Muscle of leg (tissue), 11 donors: Measurements from ENCODE around the gene BLVRB. TPM values are rescaled to one million over a fixed set of nuclear protein-coding genes. Genes with fewer than 3 reads are reported as not detected.

Source experiments
- DNase-seq: peaks from one replicate; pipeline ENCODE4 v3.0.0; 2013
- H3K27ac ChIP-seq: one replicate; pipeline ENCODE4 v1.5.1; 2013; ENCODE audit warnings: mild to moderate bottlenecking, low read length, control low read depth
- H3K27me3 ChIP-seq: one replicate; pipeline ENCODE4 v1.6.1; 2013; ENCODE audit warnings: low read length; ENCODE audit not compliant: control insufficient read depth, insufficient read depth
- H3K36me3 ChIP-seq: one replicate; pipeline ENCODE4 v1.6.1; 2013; ENCODE audit warnings: low read length; ENCODE audit not compliant: control insufficient read depth, insufficient read depth
- H3K4me1 ChIP-seq: one replicate; pipeline ENCODE4 v1.6.1; 2013; ENCODE audit warnings: low read length; ENCODE audit not compliant: control insufficient read depth, insufficient read depth
- H3K4me3 ChIP-seq: one replicate; pipeline ENCODE4 v1.5.1; 2013; ENCODE audit warnings: low read length, control low read depth
- H3K9me3 ChIP-seq: replicated peaks from 2 replicates; pipeline ENCODE4 v1.6.1; 2013; ENCODE audit warnings: low read depth, low read length; ENCODE audit not compliant: control insufficient read depth
- WGBS: methylation state at CpG from one replicate; pipeline ENCODE4 v1.1.5; 2013; ENCODE audit warnings: missing lambda C conversion rate; ENCODE audit not compliant: insufficient coverage; 5-methylcytosine and 5-hydroxymethylcytosine counted together
- polyA plus RNA-seq, 8 donors: library from polyadenylated mRNA; unstranded; fragments of 120-200 nt; gene quantifications; one replicate each; pipeline versions ENCODE4 v1.2.1 to v1.2.3, GENCODE V29; 2013; ENCODE audit warnings: inconsistent platforms in 1 of 8, low replicate concordance in 1 of 8; ENCODE audit not compliant: insufficient read length in 8 of 8, insufficient read depth in 1 of 8
- total RNA-seq: library from RNA; stranded (reverse); fragments of 120-200 nt; gene quantifications from one replicate; pipeline ENCODE4 v1.2.4, GENCODE V29; 2013

BLVRB gene
- total and polyA plus RNA-seq, 9 donors, result 41.4 to 57.9 (median 43.2) TPM

DNA sequence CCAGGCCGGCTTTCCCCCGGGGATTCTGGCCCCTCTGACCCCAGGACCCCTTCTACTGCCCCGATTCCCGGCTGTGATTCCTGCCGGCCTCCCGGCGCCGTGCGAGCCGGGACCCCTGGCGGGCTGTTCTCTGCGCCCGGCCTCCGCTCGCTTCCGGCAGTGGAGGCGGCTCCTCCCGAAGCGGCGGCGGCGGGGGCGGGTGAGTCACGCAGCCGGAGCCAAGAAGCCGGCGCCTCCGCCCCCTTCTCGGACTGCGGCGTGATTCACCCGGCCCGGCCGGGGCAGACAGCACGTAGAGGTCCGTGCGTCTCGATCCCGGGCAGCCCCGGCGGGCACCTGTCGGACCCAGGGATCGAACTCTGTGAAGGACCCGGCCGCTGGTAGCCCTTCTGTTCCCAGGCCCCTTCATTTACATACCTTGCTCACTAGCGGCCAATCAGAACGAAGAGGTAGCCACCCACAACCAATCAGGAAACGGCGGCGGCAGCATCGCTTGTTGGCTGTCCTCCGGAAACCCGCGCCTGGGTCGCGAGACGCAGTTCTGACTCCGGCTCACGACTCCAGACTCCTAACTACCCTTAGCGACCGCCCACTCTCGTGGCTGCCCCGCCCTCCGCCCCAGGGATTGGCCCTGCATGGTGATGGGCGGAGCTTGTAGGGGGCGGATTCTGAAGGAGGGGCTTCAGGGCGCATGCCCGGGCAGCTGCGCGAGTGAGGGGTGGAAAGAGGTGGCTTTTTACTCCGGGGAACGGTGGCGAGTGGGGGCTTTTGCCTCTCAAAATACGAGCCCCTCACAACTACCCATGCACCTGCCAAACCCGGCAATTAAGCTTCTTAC, 39.9 kb downstream of the BLVRB start, which contains the start of gene SERTAD1:
Gene SERTAD1, minus strand, starts transcription at position 543 of the 838 bp plus-strand sequence. CDS start 2,446 bp downstream, outside the sequence.
- under 1% methylated on average over 55 of the region's 75 CpGs for WGBS
- no peaks in the 10 kb centered on the region for H3K9me3 ChIP-seq
- no peaks in the 10 kb centered on the region for H3K27me3 ChIP-seq
- peak within 1 kb of the TSS; percentile 84 for H3K4me3 ChIP-seq
- H3K36me3 ChIP-seq, result peaks cover 13% of the 10 kb centered on the region
- peaks cover 40% of the 10 kb centered on the region for H3K4me1 ChIP-seq
- H3K27ac ChIP-seq, result peak within 1 kb of the TSS; percentile 99
- DNase-seq, result peak; percentile 100

DNA sequence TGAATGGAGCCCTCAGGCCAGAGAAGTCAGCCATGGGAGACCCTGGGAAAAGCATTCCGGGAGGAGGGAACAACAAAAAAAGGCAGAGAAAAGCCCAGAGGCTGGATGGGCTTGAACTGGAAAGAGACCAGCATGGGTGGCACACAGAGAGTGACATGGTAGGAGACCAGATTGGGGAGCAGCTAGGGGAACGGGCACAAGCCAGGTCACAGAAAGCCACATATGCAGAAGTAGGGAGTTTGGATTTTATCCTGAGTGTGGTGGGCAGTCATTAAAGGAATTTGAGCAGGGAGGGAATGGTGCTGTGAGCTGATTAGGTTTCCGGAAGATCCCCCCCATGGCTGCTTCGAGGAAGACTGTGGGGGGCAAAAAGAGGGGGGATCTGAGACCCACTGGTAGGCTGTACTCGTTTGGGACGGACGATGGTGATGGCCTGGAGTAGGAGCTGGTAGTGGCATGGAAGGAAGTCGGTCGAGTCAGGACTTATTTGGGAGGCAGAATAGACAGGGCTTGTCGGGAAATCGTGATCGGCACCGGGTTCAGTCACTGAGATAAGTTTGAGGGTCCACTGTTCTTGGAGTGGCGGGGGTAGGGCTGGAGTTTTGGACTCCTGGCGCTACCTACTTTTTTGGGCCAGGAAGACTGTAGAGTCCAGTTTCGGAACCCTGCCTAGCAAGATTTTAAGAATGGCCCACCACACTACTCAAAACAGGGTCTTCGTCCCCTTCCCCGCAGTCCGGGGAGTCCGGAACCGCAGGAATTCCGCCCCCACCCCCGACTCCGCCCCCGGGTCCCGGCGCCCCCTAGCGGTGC, 40.7 kb downstream of the BLVRB start:
- Histone ChIP-seq H3K27ac (peak overlapping the region; percentile 99), H3K27me3 (no peaks in the 10 kb centered on the region), H3K36me3 (peaks cover 13% of the 10 kb centered on the region), H3K4me1 (peaks cover 40% of the 10 kb centered on the region), H3K4me3 (peak overlapping the region; percentile 84), H3K9me3 (no peaks in the 10 kb centered on the region)
- WGBS, result under 1% methylated on average over 23 of the region's 28 CpGs
- peak; percentile 50 for DNase-seq

DNA sequence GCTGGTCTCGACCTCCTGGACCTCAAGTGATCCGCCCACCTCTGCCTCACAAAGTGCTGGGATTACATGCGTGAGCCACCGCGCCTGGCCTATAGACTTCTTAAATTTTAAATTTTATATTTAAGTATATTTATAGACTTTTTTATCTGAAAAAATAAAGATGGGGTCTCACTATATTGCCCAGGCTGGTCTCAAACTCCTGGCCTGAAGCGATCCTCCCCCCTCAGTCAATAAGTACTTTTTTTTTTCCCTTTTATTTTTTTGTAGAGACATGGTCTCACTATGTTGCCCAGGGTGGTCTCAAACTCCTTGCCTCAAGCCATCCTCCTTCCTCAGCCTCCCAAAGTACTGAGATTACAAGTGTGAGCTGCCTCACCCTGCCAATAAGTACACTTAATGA, 41.6 kb downstream of the BLVRB start:
- 100% methylated on average over 2 of the region's 6 CpGs for WGBS
- H3K9me3 ChIP-seq, result no peaks in the 10 kb centered on the region
- no peak overlapping the region for H3K27ac ChIP-seq
- DNase-seq, result no peak
- no peaks in the 10 kb centered on the region for H3K27me3 ChIP-seq
- H3K4me3 ChIP-seq, result peak overlapping the region; percentile 84
- peaks cover 40% of the 10 kb centered on the region for H3K4me1 ChIP-seq
- peaks cover 13% of the 10 kb centered on the region for H3K36me3 ChIP-seq

DNA sequence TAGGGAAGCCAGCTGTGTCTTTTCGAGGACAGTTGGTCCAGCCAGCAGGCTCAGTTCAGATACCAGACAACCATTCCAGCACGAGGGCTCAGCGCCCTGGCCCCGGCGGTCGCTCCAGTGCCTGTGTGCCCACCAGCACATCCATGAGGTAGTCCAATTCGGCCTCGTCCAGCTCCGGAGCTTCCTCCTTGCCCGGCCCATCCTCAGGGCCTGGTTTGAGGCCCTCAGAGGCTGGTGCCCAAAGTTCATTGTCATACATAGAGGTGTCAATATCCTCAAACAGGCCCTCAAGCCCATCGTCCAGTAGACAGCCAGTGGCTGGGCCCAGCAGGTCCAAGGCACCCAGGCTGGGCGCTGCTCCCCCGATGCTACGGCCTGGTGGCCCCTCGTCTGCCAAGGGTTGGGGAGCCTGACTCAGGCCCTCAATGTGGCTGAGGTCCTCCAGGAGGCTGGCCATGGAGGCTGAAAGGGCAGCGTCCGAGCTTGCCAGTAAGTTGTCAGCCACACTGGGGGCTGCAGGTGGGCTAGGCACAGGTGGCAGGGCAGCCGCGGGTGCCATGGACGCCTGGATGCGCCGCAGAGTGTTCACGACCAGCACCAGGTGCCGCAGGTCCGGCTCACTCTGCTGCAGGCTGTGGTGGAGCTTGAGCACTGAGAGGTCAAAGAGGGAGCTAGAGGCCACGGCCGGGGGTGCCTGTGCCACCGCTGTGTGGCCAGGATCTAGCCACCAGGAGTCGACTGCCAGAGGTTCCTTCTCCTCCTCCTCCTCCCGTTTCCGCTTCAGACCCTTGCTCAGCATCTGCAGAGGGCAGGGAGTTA, 42.6 kb downstream of the BLVRB start:
- Histone ChIP-seq H3K9me3 (no peaks in the 10 kb centered on the region), H3K27ac (peak overlapping the region; percentile 99), H3K4me3 (no peak overlapping the region), H3K27me3 (no peaks in the 10 kb centered on the region), H3K4me1 (peaks cover 40% of the 10 kb centered on the region), H3K36me3 (peaks cover 13% of the 10 kb centered on the region)
- no peak for DNase-seq
- WGBS, result 91% methylated on average over 24 of the region's 31 CpGs

DNA sequence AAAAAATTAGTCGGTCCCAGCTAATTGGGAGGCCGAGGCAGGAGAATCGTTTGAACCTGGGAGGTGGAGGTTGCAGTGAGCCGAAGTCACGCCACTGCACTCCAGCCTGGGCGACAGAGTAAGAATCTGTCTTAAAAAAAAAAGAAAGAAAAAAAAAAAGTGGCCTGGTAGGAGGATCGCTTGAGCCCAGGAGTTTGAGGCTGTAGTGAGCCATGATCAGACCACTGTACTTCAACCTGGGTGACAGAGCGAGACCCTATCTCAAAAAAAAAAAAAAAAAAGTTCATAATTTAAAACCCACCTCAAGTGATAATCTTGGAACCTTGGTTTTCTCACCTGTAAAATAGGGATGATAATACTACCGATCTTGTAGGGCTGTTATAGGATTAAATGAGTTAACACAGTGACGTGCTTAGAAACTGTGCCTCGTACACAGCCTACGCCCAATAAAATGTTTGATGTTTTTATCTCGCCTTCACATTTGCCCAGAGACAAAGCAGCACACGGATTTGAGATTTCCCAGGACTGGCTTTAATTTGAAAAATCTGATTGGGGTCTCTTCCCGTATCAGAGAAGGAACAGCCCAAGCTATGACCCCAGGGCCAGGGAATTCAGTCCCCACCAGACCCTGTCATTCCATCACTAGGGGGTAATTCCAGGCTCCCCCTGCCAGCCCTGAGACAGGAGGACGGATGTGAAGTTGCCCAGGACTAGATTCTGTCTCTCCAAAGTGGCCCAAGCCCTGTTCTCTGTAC, 43.4 kb downstream of the BLVRB start:
- peak overlapping the region; percentile 99 for H3K27ac ChIP-seq
- peaks cover 48% of the 10 kb centered on the region for H3K4me1 ChIP-seq
- no peak overlapping the region for H3K4me3 ChIP-seq
- peaks cover 13% of the 10 kb centered on the region for H3K36me3 ChIP-seq
- WGBS, result 74% methylated on average over 13 of the region's 16 CpGs
- H3K27me3 ChIP-seq, result no peaks in the 10 kb centered on the region
- no peaks in the 10 kb centered on the region for H3K9me3 ChIP-seq
- no peak for DNase-seq

DNA sequence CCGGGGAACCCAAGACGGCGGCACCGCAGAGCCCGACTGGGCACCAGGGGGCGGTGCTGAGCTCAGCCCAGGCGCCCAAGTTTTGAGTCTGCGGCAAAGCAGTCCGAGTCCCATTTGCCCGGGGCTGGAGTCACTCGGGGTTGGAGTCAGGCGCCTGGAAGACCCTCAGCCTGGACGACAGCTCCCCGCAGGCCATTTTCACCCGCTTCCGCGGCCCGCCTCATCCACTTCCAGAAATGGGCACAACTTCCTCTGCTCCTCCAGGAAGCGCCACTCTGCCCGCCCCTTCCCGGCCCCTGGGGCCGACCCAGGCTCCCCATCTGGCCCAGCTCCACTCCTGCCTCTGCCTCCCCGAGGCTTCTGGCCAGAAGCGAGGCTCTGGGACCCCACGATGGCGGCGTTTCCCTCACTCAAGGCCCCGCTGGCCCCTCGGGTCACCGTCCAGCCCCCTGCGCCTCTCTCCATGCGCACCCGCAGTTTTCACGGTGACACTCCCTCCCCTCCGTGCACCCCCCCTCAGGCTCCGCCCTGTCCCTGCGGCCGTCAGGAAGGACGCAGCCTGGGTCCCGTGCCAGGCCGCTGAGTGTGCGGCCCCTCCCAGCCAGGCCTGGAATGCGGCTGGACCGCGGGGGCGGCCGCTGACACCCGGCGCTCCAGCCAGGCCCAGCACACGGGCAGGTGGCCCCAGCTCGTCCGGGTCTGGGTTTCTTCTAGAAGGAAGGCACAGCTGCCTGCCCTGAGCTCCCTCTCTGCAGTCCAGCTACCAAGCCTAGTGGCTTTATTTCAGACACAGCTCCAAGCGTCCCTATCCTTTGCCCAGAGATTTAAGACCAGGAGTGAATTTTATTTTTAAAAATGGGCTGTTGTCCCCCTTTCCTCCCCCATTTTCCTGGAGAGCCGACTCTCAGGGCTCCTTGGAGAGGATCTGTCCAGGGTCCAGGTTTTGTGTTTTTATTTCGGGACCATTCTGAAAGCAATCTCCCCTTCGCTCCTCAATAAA, 44.5 kb downstream of the BLVRB start:
- Histone ChIP-seq H3K4me3 (peak overlapping the region; percentile 60), H3K4me1 (peaks cover 50% of the 10 kb centered on the region), H3K36me3 (peaks cover 13% of the 10 kb centered on the region), H3K9me3 (no peaks in the 10 kb centered on the region), H3K27me3 (no peaks in the 10 kb centered on the region), H3K27ac (peak overlapping the region; percentile 99)
- peak; percentile 98 for DNase-seq
- WGBS, result under 1% methylated on average over 52 of the region's 56 CpGs

DNA sequence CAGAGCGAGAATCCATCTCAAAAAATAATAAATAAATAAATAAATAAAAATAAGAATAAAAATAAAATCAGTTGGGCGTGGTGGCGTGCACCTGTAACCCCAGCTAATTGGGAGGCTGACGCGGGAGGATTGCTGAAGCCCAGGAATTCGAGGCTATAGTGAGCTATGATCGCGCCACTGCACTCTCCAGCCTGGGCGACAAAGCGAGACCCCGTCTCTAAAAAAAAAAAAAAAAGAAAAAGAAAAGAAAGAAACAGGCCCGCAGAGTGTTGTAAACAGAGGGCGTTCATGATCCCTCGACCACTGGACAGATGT, 45.1 kb downstream of the BLVRB start:
- H3K4me3 ChIP-seq, result peak overlapping the region; percentile 60
- H3K36me3 ChIP-seq, result peaks cover 13% of the 10 kb centered on the region
- H3K27me3 ChIP-seq, result no peaks in the 10 kb centered on the region
- WGBS, result 51% methylated on average over 8 of the region's 14 CpGs
- no peaks in the 10 kb centered on the region for H3K9me3 ChIP-seq
- H3K4me1 ChIP-seq, result peaks cover 49% of the 10 kb centered on the region
- DNase-seq, result no peak
- H3K27ac ChIP-seq, result peak overlapping the region; percentile 99

DNA sequence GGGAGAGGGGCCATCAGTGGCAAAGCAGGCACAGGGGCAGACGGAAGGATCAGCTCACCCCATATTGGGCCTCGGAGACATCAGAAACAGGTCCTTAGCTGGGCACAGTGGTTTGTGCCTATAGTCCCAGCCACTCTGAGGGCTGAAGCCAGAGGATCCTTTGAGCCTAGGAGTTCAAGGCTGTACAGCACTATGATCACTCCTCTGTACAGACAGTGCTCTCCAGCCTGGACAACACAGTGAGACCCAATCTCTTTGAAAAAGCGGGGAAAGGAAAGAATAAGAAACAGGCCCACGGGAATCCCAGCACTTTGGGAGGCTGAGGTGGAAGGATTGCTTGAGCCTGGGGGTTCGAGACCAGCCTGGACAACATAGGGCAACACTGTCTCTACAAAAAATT, 45.8 kb downstream of the BLVRB start:
- Histone ChIP-seq H3K27ac (no peak overlapping the region), H3K9me3 (no peaks in the 10 kb centered on the region), H3K4me1 (peaks cover 51% of the 10 kb centered on the region), H3K4me3 (no peak overlapping the region), H3K27me3 (no peaks in the 10 kb centered on the region), H3K36me3 (peaks cover 13% of the 10 kb centered on the region)
- 98% methylated on average over 4 of the region's 5 CpGs for WGBS
- no peak for DNase-seq
